Measurements from ENCODE around the gene MAP1LC3A.

The MAP1LC3A gene

DNA sequence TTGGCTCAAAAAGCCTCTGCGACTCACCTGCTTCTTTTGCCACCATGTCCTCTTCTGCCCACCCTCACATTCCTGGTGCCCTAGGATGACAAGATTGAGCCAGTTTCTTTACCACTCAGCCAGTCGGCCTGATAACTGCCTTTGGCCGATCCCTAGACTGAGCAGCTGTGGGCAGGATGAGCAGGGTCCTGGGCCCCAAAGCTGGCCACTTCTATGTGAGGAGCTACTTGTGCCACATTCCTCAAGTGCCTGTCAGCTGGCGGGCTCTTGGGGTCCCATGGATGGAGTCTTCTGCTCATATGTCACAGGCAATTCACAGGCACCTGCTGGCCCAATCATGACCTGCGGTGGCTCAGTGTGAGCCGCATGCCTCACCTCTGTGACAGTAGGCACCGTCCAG is 25.8 kb upstream of the MAP1LC3A start:
- no peak overlapping the region for H3K4me3 ChIP-seq (ENCODE audit: low read length)
- no peaks in the 10 kb centered on the region for H3K27me3 ChIP-seq (ENCODE audit: control insufficient read depth, insufficient read depth, low read length)
- no peak overlapping the region for H3K9ac ChIP-seq (ENCODE audit: low read length)
- H3K9me3 ChIP-seq (ENCODE audit: control insufficient read depth, low read length), result no peaks in the 10 kb centered on the region
- H3K4me1 ChIP-seq (ENCODE audit: control insufficient read depth, insufficient read depth, low read length), result peaks cover 11% of the 10 kb centered on the region
- H3K36me3 ChIP-seq (ENCODE audit: control insufficient read depth, insufficient read depth, low read length), result peaks cover 17% of the 10 kb centered on the region

DNA sequence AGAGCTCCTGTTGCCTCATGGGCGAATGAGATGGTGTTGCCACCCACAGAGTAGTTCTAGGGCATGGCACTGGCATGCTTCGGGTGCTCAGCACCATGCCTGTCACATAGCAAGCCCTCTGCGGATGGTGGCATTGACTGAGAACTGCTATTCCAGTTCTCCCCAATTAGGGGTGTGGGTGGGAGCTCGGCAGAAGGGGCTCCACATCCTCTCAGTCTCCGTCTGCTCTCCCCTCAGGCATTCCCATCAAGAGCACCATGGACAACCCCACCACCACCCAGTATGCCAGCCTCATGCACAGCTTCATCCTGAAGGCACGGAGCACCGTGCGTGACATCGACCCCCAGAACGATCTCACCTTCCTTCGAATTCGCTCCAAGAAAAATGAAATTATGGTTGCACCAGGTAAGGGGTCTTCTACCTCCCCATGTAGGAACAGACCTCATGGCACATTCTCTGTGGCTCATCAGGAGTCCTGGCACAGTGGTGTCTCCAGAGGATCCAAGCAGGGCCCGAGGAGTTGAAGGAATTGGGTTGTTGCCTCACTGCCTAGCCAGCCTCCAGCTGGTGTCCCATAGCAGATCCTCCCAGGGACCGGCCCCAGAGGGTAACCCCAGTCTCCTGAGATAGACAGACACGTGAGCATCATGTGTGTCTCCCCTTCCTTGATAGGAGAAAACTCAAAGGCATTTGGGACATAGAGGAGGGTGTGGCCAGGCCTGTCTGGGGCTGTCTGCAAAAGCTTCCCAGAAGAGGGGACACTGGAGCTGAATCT is 23.9 kb upstream of the MAP1LC3A start:
- no peaks in the 10 kb centered on the region for H3K9me3 ChIP-seq (ENCODE audit: control insufficient read depth, low read length)
- H3K4me3 ChIP-seq (ENCODE audit: low read length), result no peak overlapping the region
- no peaks in the 10 kb centered on the region for H3K27me3 ChIP-seq (ENCODE audit: control insufficient read depth, insufficient read depth, low read length)
- no peak overlapping the region for H3K9ac ChIP-seq (ENCODE audit: low read length)
- no peaks in the 10 kb centered on the region for H3K4me1 ChIP-seq (ENCODE audit: control insufficient read depth, insufficient read depth, low read length)
- peaks cover 17% of the 10 kb centered on the region for H3K36me3 ChIP-seq (ENCODE audit: control insufficient read depth, insufficient read depth, low read length)

DNA sequence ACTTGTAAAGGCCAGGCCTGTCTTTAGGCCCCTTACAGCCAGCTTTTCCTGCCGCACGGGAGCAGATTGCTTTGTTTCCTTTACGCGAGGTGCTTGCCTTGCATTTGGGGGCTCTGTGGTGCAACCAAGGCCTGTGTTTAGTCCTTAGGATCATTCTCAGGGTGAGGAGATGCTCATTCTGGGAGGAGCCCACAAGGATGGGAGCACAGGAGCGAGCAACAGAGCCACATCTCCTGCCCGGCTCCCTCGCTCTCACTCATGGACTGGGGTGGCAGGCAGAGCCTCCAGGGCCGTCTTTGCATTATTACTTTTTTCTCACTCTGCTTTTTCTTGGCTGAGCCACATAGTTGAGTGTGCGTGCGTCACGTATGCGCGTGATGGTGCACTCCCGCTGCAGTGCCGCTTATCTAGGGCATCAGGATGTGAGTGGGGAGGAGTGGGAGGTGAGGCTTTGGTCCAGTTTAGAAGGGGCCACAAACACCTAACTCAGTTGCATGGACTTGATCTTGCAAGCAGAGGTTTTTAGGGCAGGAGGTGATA is 23.1 kb upstream of the MAP1LC3A start:
- H3K4me3 ChIP-seq (ENCODE audit: low read length), result no peak overlapping the region
- no peaks in the 10 kb centered on the region for H3K4me1 ChIP-seq (ENCODE audit: control insufficient read depth, insufficient read depth, low read length)
- H3K9me3 ChIP-seq (ENCODE audit: control insufficient read depth, low read length), result no peaks in the 10 kb centered on the region
- no peak overlapping the region for H3K9ac ChIP-seq (ENCODE audit: low read length)
- H3K27me3 ChIP-seq (ENCODE audit: control insufficient read depth, insufficient read depth, low read length), result no peaks in the 10 kb centered on the region
- H3K36me3 ChIP-seq (ENCODE audit: control insufficient read depth, insufficient read depth, low read length), result peaks cover 18% of the 10 kb centered on the region

DNA sequence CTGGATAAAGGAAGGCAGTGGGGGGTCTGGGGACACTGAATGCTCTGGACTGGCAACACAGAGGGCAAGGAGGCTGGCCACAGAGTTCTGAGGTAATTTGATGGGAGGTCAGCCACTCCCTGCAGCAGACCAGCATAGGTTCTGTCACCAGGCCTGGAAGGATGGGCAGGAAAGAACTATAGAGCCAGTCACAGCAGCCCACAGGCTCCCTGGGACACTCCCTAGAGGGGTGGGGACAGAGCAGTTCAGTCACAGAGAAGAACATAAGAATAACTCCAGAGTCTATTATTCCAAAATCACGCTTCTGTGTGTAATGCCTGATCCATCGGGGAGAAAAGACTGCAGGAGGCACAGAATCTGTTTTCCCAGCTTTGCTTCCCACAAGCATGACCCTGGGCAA is 22.7 kb upstream of the MAP1LC3A start:
- H3K27me3 ChIP-seq (ENCODE audit: control insufficient read depth, insufficient read depth, low read length), result no peaks in the 10 kb centered on the region
- no peaks in the 10 kb centered on the region for H3K9me3 ChIP-seq (ENCODE audit: control insufficient read depth, low read length)
- peaks cover 23% of the 10 kb centered on the region for H3K36me3 ChIP-seq (ENCODE audit: control insufficient read depth, insufficient read depth, low read length)
- no peaks in the 10 kb centered on the region for H3K4me1 ChIP-seq (ENCODE audit: control insufficient read depth, insufficient read depth, low read length)
- H3K4me3 ChIP-seq (ENCODE audit: low read length), result no peak overlapping the region
- H3K9ac ChIP-seq (ENCODE audit: low read length), result no peak overlapping the region

DNA sequence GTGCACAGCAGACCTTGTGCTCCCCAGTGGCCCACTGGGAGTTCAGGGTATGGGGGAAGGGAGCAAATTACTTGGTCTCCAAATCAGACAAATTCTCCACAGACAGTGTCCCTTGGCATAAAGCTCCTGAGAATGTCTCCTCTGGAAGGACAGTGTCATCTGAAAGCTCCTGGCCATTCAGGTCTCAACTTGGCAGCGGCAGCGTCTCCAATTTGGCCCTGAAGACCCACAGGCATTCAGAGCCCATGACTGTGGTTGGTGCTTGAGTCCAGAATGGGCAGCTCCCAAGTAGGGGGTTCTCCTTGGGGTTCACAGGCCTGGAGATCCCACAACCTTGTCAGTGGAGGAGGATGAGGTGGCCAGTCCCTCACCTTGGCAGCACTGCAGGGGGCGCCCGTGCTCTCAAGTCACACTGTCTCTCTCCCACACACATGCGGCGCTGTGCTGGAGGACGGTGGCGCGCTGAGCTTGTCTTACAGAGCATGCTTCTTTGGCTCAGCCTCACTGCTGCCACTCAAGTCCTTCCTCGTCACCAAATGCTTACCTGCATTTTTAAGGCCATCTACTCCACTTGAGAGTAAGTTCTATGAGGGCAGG is 21.6 kb upstream of the MAP1LC3A start:
- Histone ChIP-seq H3K36me3 (ENCODE audit: control insufficient read depth, insufficient read depth, low read length) (peaks cover 27% of the 10 kb centered on the region), H3K4me3 (ENCODE audit: low read length) (no peak overlapping the region), H3K27me3 (ENCODE audit: control insufficient read depth, insufficient read depth, low read length) (no peaks in the 10 kb centered on the region), H3K4me1 (ENCODE audit: control insufficient read depth, insufficient read depth, low read length) (no peaks in the 10 kb centered on the region), H3K9ac (ENCODE audit: low read length) (no peak overlapping the region), H3K9me3 (ENCODE audit: control insufficient read depth, low read length) (no peaks in the 10 kb centered on the region)

DNA sequence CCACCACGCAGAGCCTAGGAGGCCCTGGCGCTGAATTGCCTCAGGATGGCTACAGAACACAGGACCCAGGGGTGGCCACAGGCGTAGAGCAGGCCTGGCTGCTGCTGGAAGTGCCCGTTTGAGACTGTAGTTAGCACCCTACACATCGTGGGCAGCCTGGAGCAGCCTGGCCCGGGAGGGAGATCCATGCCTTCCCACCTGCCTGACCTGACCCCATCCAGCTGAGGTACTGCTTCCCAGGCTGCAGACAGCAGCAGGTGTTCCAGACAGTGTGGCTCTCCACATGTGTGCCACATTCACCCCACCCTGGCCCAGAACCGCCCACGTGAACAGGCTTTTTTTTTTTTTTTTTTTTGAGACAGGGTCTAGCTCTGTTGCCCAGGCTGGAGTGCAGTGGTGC is 20.9 kb upstream of the MAP1LC3A start:
- Histone ChIP-seq H3K9me3 (ENCODE audit: control insufficient read depth, low read length) (no peaks in the 10 kb centered on the region), H3K4me3 (ENCODE audit: low read length) (no peak overlapping the region), H3K9ac (ENCODE audit: low read length) (no peak overlapping the region), H3K27me3 (ENCODE audit: control insufficient read depth, insufficient read depth, low read length) (no peaks in the 10 kb centered on the region), H3K4me1 (ENCODE audit: control insufficient read depth, insufficient read depth, low read length) (no peaks in the 10 kb centered on the region), H3K36me3 (ENCODE audit: control insufficient read depth, insufficient read depth, low read length) (peaks cover 27% of the 10 kb centered on the region)

DNA sequence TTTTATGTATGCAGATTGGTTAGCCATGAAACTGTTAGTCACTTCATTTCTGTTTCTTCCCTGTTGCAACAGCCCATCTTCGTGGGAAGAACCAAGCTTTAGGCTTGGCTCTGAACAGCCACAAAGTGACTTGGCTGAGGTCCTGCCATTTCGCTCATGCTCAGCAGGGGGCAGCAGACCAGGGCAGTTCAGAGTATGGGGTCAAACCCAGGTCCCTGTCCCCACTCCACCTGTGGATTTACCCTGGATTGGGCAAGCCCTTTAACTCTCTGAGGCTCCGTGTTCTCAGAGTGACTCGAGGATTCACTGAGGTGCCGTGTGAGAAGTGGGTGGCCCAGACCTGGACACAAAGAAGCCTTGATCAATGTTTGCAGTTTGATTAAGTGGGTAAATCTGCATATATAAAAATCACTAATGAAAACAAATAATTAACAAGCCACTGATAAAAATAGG is 19.8 kb upstream of the MAP1LC3A start:
- H3K36me3 ChIP-seq (ENCODE audit: control insufficient read depth, insufficient read depth, low read length), result peaks cover 27% of the 10 kb centered on the region
- no peak overlapping the region for H3K9ac ChIP-seq (ENCODE audit: low read length)
- H3K4me1 ChIP-seq (ENCODE audit: control insufficient read depth, insufficient read depth, low read length), result no peaks in the 10 kb centered on the region
- H3K9me3 ChIP-seq (ENCODE audit: control insufficient read depth, low read length), result no peaks in the 10 kb centered on the region
- H3K27me3 ChIP-seq (ENCODE audit: control insufficient read depth, insufficient read depth, low read length), result no peaks in the 10 kb centered on the region
- H3K4me3 ChIP-seq (ENCODE audit: low read length), result no peak overlapping the region

DNA sequence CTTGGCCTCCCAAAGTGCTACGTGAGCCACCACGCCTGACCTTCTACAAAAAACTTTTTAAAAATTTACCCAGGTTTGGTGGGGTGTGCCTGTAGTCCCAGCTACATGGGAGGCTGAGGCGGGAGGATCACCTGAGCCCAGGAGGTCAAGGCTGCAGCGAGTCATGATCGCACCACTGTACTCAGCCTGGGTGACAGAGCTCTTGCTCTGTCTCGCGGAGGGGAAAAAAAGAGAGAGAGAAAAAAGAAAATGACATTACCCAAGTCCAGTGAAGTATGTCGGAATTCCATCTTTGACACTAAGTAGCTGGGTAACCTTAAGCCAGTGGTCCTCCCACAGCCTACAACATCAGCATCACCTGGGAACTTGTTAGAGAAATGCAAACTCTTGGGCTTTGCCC is 18.8 kb upstream of the MAP1LC3A start:
- H3K27me3 ChIP-seq (ENCODE audit: control insufficient read depth, insufficient read depth, low read length), result no peaks in the 10 kb centered on the region
- no peak overlapping the region for H3K4me3 ChIP-seq (ENCODE audit: low read length)
- no peaks in the 10 kb centered on the region for H3K4me1 ChIP-seq (ENCODE audit: control insufficient read depth, insufficient read depth, low read length)
- H3K9me3 ChIP-seq (ENCODE audit: control insufficient read depth, low read length), result no peaks in the 10 kb centered on the region
- no peak overlapping the region for H3K9ac ChIP-seq (ENCODE audit: low read length)
- peaks cover 23% of the 10 kb centered on the region for H3K36me3 ChIP-seq (ENCODE audit: control insufficient read depth, insufficient read depth, low read length)

DNA sequence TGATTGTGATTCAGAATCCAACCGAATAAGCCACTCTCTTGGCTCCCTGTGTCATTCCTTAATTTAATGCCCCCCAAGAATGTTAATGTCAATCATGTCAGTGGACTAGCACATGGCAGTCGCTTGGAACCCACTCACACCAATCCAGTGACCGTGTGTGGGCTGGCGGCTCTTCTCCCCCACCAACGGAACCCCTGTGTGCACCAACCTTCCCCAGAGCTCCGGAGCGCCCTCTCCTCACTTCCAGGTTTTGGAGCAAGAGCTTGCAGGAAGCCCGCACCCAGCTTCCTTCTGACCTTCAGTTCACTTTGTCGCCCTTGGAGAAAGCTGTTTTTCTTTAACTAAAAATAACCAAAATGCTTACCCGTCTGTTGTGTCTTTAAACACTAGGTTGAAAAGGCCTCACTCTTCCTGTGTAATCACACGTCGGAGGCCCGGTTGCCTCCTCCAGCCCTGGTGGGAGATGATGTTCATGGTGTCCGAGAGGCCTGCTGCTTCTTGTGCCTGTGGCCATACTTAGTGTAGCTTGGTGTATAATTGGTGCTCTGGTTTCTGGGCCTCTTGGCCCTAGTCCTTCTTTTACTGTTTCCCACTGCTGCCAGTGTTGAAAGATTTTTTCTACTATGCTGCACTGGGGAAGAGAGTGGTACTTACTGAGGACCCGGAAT is 17.8 kb upstream of the MAP1LC3A start:
- no peak overlapping the region for H3K9ac ChIP-seq (ENCODE audit: low read length)
- no peaks in the 10 kb centered on the region for H3K9me3 ChIP-seq (ENCODE audit: control insufficient read depth, low read length)
- H3K27me3 ChIP-seq (ENCODE audit: control insufficient read depth, insufficient read depth, low read length), result no peaks in the 10 kb centered on the region
- peaks cover 15% of the 10 kb centered on the region for H3K36me3 ChIP-seq (ENCODE audit: control insufficient read depth, insufficient read depth, low read length)
- no peaks in the 10 kb centered on the region for H3K4me1 ChIP-seq (ENCODE audit: control insufficient read depth, insufficient read depth, low read length)
- H3K4me3 ChIP-seq (ENCODE audit: low read length), result no peak overlapping the region

DNA sequence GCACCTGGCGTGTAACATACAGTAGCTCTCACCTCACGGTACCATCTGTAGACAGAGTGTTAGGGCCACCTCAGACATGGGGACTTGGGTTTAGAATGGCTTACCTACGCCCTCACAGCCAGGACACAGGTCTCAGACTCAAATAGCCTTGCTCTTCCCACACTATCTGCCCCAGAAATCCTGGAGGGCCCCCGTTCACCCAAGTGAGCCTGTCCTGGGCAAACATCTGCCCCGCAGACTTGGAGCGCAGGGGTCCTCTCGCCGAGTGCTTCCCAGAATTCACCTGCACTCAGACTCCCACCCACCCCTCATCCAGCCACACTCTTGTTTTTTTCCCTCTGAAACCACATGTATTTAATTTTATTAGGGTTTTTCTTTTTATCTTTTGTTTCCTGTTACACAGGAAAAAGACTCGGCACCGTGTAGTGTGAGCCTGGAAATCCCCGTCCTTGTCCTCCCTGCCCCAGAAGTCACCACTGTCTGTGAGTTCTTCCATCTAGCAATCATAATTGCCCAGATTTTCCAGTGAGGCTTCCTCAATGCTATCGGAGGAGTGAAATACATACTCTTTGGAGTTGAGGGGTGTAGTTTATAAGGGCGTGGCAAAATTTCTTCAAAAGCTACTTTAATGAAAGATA is 17.1 kb upstream of the MAP1LC3A start:
- Histone ChIP-seq H3K9me3 (ENCODE audit: control insufficient read depth, low read length) (no peaks in the 10 kb centered on the region), H3K4me1 (ENCODE audit: control insufficient read depth, insufficient read depth, low read length) (no peaks in the 10 kb centered on the region), H3K27me3 (ENCODE audit: control insufficient read depth, insufficient read depth, low read length) (no peaks in the 10 kb centered on the region), H3K36me3 (ENCODE audit: control insufficient read depth, insufficient read depth, low read length) (peaks cover 9% of the 10 kb centered on the region), H3K9ac (ENCODE audit: low read length) (no peak overlapping the region), H3K4me3 (ENCODE audit: low read length) (no peak overlapping the region)

DNA sequence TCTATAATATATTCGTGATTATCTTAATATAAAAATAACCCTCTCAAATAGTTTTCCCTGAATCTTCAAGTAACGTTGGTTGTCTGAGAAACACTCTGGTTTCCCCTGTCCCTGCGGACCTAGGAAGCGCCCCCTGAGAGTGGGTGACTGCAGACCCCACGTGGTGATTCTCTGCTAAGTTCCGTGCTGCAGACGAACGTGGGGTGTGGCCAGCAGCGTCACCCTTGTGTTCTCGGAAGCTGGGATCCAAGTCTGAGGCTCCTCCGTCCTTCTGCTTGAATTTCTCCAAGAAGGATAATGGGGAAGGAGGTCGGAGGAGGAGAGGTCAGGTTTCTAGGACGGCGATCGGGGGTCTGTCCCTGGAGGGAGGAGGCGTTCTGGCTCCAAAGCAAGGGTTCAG is 16.6 kb upstream of the MAP1LC3A start:
- no peaks in the 10 kb centered on the region for H3K27me3 ChIP-seq (ENCODE audit: control insufficient read depth, insufficient read depth, low read length)
- peaks cover 9% of the 10 kb centered on the region for H3K36me3 ChIP-seq (ENCODE audit: control insufficient read depth, insufficient read depth, low read length)
- H3K4me3 ChIP-seq (ENCODE audit: low read length), result no peak overlapping the region
- no peaks in the 10 kb centered on the region for H3K4me1 ChIP-seq (ENCODE audit: control insufficient read depth, insufficient read depth, low read length)
- no peak overlapping the region for H3K9ac ChIP-seq (ENCODE audit: low read length)
- no peaks in the 10 kb centered on the region for H3K9me3 ChIP-seq (ENCODE audit: control insufficient read depth, low read length)

DNA sequence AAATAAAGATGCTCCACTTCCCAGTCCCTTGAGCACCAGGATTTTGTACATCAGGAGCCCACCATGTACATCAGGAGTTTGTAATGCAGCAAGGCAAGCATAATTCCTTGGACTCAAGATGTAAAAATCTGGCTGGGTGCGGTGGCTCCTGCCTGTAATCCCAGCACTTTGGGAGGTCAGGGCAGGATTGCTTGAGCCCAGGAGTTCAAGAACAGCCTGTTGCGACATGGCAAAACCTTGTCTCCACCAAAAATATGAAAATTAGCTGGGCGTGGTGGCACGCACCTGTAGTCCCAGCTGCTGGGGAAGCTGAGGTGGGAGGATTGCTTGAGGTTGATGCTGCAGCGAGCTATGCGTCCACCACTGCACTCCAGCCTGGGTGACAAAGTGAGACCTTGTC is 16.1 kb upstream of the MAP1LC3A start:
- Histone ChIP-seq H3K27me3 (ENCODE audit: control insufficient read depth, insufficient read depth, low read length) (no peaks in the 10 kb centered on the region), H3K4me1 (ENCODE audit: control insufficient read depth, insufficient read depth, low read length) (no peaks in the 10 kb centered on the region), H3K36me3 (ENCODE audit: control insufficient read depth, insufficient read depth, low read length) (peaks cover 9% of the 10 kb centered on the region), H3K4me3 (ENCODE audit: low read length) (no peak overlapping the region), H3K9ac (ENCODE audit: low read length) (no peak overlapping the region), H3K9me3 (ENCODE audit: control insufficient read depth, low read length) (no peaks in the 10 kb centered on the region)
